DND-41 (cell line): ENCODE measurements around the gene ZNF688.

ENCODE experiments used
- EZH2 ChIP-seq: IDR thresholded peaks from 3 replicates; pipeline ENCODE4 v1.6.1; 2012; ENCODE audit warnings: borderline replicate concordance, low read depth, mild to moderate bottlenecking, moderate library complexity, low read length, inconsistent platforms; ENCODE audit not compliant: severe bottlenecking
- TF ChIP-seq, protein P1 (sequence below): IDR thresholded peaks from 2 replicates; pipeline ENCODE4 v1.5.1; 2012; ENCODE audit warnings: borderline replicate concordance, low read length, moderate library complexity, mild to moderate bottlenecking; ENCODE audit not compliant: poor library complexity, severe bottlenecking; ENCODE audit errors: extremely low read depth

DNA sequence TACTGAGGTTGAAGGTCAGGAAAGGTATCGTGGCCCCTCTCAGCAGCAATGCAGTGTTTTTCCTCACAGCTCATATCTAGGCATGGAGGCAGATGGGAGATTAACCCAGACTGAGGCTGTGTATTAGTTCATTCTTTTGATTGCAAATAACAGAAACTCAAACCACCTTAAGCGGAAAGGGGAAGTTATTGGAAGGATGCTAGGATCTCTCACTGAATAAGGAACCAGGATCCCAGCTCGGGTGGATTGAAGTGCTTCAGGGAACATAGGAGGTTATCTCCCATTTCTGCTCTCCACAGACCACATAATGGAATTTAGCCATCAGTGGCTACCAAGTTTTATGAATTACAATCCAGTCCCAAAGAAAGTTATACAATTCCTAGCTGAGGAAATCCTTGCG, 30.5 kb upstream of the ZNF688 start:
- no peak for TF ChIP-seq EZH2
- TF ChIP-seq, protein P1, sequence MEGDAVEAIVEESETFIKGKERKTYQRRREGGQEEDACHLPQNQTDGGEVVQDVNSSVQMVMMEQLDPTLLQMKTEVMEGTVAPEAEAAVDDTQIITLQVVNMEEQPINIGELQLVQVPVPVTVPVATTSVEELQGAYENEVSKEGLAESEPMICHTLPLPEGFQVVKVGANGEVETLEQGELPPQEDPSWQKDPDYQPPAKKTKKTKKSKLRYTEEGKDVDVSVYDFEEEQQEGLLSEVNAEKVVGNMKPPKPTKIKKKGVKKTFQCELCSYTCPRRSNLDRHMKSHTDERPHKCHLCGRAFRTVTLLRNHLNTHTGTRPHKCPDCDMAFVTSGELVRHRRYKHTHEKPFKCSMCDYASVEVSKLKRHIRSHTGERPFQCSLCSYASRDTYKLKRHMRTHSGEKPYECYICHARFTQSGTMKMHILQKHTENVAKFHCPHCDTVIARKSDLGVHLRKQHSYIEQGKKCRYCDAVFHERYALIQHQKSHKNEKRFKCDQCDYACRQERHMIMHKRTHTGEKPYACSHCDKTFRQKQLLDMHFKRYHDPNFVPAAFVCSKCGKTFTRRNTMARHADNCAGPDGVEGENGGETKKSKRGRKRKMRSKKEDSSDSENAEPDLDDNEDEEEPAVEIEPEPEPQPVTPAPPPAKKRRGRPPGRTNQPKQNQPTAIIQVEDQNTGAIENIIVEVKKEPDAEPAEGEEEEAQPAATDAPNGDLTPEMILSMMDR: no peak
